GM12864 (cell line): Measurements from ENCODE around the gene CTTNBP2.

ENCODE experiments used
- DNase-seq: peaks from one replicate; pipeline ENCODE4 v3.0.0-alpha.2; 2011; ENCODE audit warnings: low read depth
- H3K4me3 ChIP-seq: 2 replicates; pipeline ENCODE4 v1.5.1; 2011; ENCODE audit warnings: mild to moderate bottlenecking, low read depth, low read length, control low read depth
- CTCF ChIP-seq: IDR thresholded peaks from 2 replicates; pipeline ENCODE4 v1.5.1; 2011; ENCODE audit warnings: low read depth, mild to moderate bottlenecking, moderate library complexity, low read length, control low read depth, inconsistent platforms; ENCODE audit errors: missing control alignments

The CTTNBP2 gene

GRCh38 chr7:117730390-117730789 is 142.9 kb downstream of the CTTNBP2 start:
- TF ChIP-seq CTCF: no peak
- no peak overlapping the region for H3K4me3 ChIP-seq
- no peak for DNase-seq

GRCh38 chr7:117728890-117729624 is 144.2 kb downstream of the CTTNBP2 start:
- TF ChIP-seq CTCF: no peak
- no peak for DNase-seq
- no peak overlapping the region for H3K4me3 ChIP-seq

GRCh38 chr7:117724898-117725297 is 148.3 kb downstream of the CTTNBP2 start:
- TF ChIP-seq CTCF: no peak
- DNase-seq: no peak
- no peak overlapping the region for H3K4me3 ChIP-seq

- DNase-seq: no peak
- H3K4me3 ChIP-seq: no peak overlapping the region
- no peak for TF ChIP-seq CTCF
Observed at GRCh38 chr7:117719377-117719776, 153.9 kb downstream of the CTTNBP2 start.

- no peak overlapping the region for H3K4me3 ChIP-seq
- no peak for DNase-seq
- TF ChIP-seq CTCF: no peak
Observed at GRCh38 chr7:117718116-117718835, 155.0 kb downstream of the CTTNBP2 start.

- TF ChIP-seq CTCF: no peak
- no peak overlapping the region for H3K4me3 ChIP-seq
- DNase-seq: no peak
Observed at GRCh38 chr7:117717357-117717756, 155.9 kb downstream of the CTTNBP2 start.
